ENCODE results near the gene GOLIM4.

- TF ChIP-seq, protein P1, sequence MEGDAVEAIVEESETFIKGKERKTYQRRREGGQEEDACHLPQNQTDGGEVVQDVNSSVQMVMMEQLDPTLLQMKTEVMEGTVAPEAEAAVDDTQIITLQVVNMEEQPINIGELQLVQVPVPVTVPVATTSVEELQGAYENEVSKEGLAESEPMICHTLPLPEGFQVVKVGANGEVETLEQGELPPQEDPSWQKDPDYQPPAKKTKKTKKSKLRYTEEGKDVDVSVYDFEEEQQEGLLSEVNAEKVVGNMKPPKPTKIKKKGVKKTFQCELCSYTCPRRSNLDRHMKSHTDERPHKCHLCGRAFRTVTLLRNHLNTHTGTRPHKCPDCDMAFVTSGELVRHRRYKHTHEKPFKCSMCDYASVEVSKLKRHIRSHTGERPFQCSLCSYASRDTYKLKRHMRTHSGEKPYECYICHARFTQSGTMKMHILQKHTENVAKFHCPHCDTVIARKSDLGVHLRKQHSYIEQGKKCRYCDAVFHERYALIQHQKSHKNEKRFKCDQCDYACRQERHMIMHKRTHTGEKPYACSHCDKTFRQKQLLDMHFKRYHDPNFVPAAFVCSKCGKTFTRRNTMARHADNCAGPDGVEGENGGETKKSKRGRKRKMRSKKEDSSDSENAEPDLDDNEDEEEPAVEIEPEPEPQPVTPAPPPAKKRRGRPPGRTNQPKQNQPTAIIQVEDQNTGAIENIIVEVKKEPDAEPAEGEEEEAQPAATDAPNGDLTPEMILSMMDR (conservative IDR thresholded peaks at IDR 0.05 in 1 of 2, IDR thresholded peaks at IDR 0.05 in 1 of 2; ENCODE audit: extremely low read depth in 1 of 2, insufficient read depth in 1 of 2, low read depth in 1 of 2, low read length in 2 of 2): no peak
- TF ChIP-seq EZH2 (IDR thresholded peaks at IDR 0.05; ENCODE audit: borderline replicate concordance, low read length): no peak
Observed at GRCh38 chr3:168054447-168054846, 41.3 kb downstream of the GOLIM4 start.
